Suprapubic skin (tissue), 4 donors: ENCODE measurements around the gene LETM1. TPM values are rescaled to one million over a fixed set of nuclear protein-coding genes. Genes with fewer than 3 reads are reported as not detected.

Experiments used
- DNase-seq, 2 donors: peaks; one replicate each; pipeline ENCODE4 v3.0.0-alpha.2; 2019; ENCODE audit warnings: low spot score in 2 of 2
- H3K27ac ChIP-seq: fragments of 200-600 bp; sonication (generic); one replicate; pipeline ENCODE4 v1.5.1; 2019
- H3K27me3 ChIP-seq: fragments of 200-600 bp; sonication (generic); one replicate; pipeline ENCODE4 v1.5.1; 2019
- H3K36me3 ChIP-seq: fragments of 200-600 bp; sonication (generic); one replicate; pipeline ENCODE4 v1.5.1; 2019
- H3K4me1 ChIP-seq: fragments of 200-600 bp; sonication (generic); one replicate; pipeline ENCODE4 v1.5.1; 2019
- H3K4me3 ChIP-seq: fragments of 200-600 bp; sonication (generic); one replicate; pipeline ENCODE4 v1.5.1; 2019; ENCODE audit warnings: mild to moderate bottlenecking
- H3K9me3 ChIP-seq: fragments of 200-600 bp; sonication (generic); one replicate; pipeline ENCODE4 v1.5.1; 2019
- EP300 ChIP-seq: sonication (generic); formaldehyde crosslinking; IDR thresholded peaks from one replicate; pipeline ENCODE4 v1.6.1; 2017; ENCODE audit warnings: antibody characterized with exemption
- POLR2A ChIP-seq, 2 donors: fragments of 450-650 bp; IDR thresholded peaks; one replicate each; pipeline ENCODE4 v1.6.1; 2017; ENCODE audit warnings: antibody characterized with exemption in 2 of 2, mild to moderate bottlenecking in 2 of 2, moderate library complexity in 2 of 2
- POLR2AphosphoS5 ChIP-seq, 3 donors: sonication (generic); formaldehyde crosslinking; IDR thresholded peaks; one replicate each; pipeline ENCODE4 v1.6.1; 2017; ENCODE audit warnings: antibody characterized with exemption in 3 of 3
- WGBS: methylation state at CpG from one replicate; pipeline ENCODE4 v1.1.5; 2018; 5-methylcytosine and 5-hydroxymethylcytosine counted together
- total RNA-seq, 4 donors: library from RNA; depleted of rRNA; stranded (reverse); fragments of >200 nt; gene quantifications; one replicate each; pipeline ENCODE4 v1.1.0, GENCODE V29; 2016
- TF ChIP-seq, protein P1 (sequence below), 2 donors: fragments of 200-600 bp in 1 of 2; fragments of 450-650 bp in 1 of 2; sonication (generic) in 1 of 2; IDR thresholded peaks; one replicate each; pipeline ENCODE4 v1.5.1; 2016 to 2019; ENCODE audit warnings: antibody characterized with exemption in 2 of 2, mild to moderate bottlenecking in 1 of 2, moderate library complexity in 1 of 2

The LETM1 gene
- total RNA-seq, 4 donors from 2014 or later = 64.0 to 73.5 (median 65.2) TPM

GRCh38 chr4:1883583-1883982 lies 27.6 kb upstream of the LETM1 start:
- Histone ChIP-seq H3K4me3 (no peak overlapping the region), H3K9me3 (no peaks in the 10 kb centered on the region), H3K27ac (no peak overlapping the region), H3K36me3 (no peaks in the 10 kb centered on the region), H3K27me3 (no peaks in the 10 kb centered on the region), H3K4me1 (no peaks in the 10 kb centered on the region)
- 89% methylated on average over 8 of the region's 8 CpGs for WGBS
- no peak for TF ChIP-seq POLR2AphosphoS5 (IDR thresholded peaks at IDR 0.05)
- TF ChIP-seq POLR2A (IDR thresholded peaks at IDR 0.05) = no peak
- TF ChIP-seq, protein P1, sequence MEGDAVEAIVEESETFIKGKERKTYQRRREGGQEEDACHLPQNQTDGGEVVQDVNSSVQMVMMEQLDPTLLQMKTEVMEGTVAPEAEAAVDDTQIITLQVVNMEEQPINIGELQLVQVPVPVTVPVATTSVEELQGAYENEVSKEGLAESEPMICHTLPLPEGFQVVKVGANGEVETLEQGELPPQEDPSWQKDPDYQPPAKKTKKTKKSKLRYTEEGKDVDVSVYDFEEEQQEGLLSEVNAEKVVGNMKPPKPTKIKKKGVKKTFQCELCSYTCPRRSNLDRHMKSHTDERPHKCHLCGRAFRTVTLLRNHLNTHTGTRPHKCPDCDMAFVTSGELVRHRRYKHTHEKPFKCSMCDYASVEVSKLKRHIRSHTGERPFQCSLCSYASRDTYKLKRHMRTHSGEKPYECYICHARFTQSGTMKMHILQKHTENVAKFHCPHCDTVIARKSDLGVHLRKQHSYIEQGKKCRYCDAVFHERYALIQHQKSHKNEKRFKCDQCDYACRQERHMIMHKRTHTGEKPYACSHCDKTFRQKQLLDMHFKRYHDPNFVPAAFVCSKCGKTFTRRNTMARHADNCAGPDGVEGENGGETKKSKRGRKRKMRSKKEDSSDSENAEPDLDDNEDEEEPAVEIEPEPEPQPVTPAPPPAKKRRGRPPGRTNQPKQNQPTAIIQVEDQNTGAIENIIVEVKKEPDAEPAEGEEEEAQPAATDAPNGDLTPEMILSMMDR (IDR thresholded peaks at IDR 0.05) = no peak
- no peak for TF ChIP-seq EP300
- no peak for DNase-seq

- Histone ChIP-seq H3K36me3 (no peaks in the 10 kb centered on the region), H3K27ac (no peak overlapping the region)
Measured at GRCh38 chr4:1882850-1883271, 26.9 kb upstream of the LETM1 start.

DNA sequence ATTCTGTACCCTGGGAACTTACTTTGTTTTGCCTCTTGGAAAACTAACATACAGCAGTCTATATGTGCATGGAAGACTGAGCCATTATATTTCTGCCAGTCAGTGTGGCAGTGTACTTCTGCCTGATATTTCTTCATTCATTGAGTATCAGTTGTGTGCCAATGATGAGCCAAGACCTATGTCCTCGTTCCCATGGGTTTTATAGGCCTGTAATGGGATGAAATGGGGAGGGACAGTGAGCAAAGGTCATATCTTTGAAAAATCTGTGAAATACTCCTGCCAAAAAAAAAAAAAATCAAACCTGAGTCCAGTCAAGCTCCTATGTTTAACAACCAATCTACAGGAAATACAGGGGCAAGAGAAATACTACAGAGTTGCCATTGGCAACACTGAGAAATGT lies 24.4 kb upstream of the LETM1 start:
- H3K9me3 ChIP-seq = no peaks in the 10 kb centered on the region
- 81% methylated on average over 1 of the region's 1 CpG for WGBS
- TF ChIP-seq EP300 (no peak), POLR2A (IDR thresholded peaks at IDR 0.05) (no peak), POLR2AphosphoS5 (IDR thresholded peaks at IDR 0.05) (no peak)
- TF ChIP-seq, protein P1 (IDR thresholded peaks at IDR 0.05) = no peak
- H3K4me3 ChIP-seq = no peak overlapping the region
- no peaks in the 10 kb centered on the region for H3K27me3 ChIP-seq
- no peaks in the 10 kb centered on the region for H3K4me1 ChIP-seq
- DNase-seq = no peak
- no peaks in the 10 kb centered on the region for H3K36me3 ChIP-seq
- no peak overlapping the region for H3K27ac ChIP-seq

More at GRCh38 chr4:1882850-1883271, 26.9 kb upstream of the LETM1 start:
- no peaks in the 10 kb centered on the region for H3K4me1 ChIP-seq
- TF ChIP-seq POLR2AphosphoS5 (IDR thresholded peaks at IDR 0.05) (no peak), EP300 (no peak), POLR2A (IDR thresholded peaks at IDR 0.05) (no peak)
- TF ChIP-seq, protein P1 (IDR thresholded peaks at IDR 0.05) = no peak
- no peaks in the 10 kb centered on the region for H3K27me3 ChIP-seq
- no peaks in the 10 kb centered on the region for H3K9me3 ChIP-seq
- WGBS = 90% methylated on average over 1 of the region's 1 CpG
- no peak for DNase-seq
- no peak overlapping the region for H3K4me3 ChIP-seq

DNA sequence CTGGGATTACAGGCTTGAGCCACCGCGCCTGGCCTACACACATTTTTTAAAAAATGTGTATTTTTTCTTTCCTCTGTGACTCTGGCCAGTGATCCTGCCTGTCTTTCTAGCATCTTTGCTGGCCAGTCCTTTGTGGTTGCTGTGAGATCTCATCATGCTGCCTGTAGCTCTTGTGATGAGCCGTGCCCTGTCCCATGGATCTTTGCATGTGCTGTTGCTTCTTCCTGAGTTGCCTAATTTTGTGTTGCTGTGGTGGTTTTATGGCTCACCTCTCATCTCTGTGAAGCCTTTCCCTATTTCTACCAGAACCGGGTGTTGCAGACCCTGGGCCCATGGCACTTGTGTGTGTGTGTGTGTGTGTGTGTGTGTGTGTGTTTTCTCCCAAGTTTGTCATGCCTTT lies 23.5 kb upstream of the LETM1 start:
- no peak for TF ChIP-seq POLR2A (IDR thresholded peaks at IDR 0.05)
- TF ChIP-seq, protein P1 (IDR thresholded peaks at IDR 0.05) = no peak
- TF ChIP-seq POLR2AphosphoS5 (IDR thresholded peaks at IDR 0.05) = no peak
- TF ChIP-seq EP300 = no peak
- no peaks in the 10 kb centered on the region for H3K36me3 ChIP-seq
- 98% methylated on average over 4 of the region's 4 CpGs for WGBS
- H3K27me3 ChIP-seq = no peaks in the 10 kb centered on the region
- no peak for DNase-seq
- H3K4me1 ChIP-seq = no peaks in the 10 kb centered on the region
- H3K9me3 ChIP-seq = no peaks in the 10 kb centered on the region
- no peak overlapping the region for H3K27ac ChIP-seq
- no peak overlapping the region for H3K4me3 ChIP-seq

DNA sequence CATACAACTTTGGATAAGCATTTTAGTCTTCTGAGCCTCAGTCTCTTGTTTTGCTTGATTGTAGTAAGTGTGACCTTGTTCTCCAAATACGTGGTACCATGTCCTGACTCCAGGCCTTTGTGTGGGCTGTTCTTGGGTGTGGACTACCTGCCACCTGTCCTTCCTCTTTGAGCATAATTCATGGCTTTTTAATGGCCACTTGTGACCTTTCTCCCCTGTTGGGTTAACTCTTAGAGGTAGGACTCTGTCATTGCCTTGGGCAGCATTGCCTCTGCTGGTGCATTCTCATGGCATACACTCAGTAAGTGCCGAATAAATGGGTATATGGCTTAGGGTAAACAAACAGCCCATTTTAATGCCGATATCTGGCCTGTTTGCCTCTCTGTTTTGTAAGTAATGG lies 18.2 kb upstream of the LETM1 start:
- no peak overlapping the region for H3K4me3 ChIP-seq
- no peak for DNase-seq
- TF ChIP-seq POLR2AphosphoS5 (IDR thresholded peaks at IDR 0.05) (no peak), EP300 (no peak), POLR2A (IDR thresholded peaks at IDR 0.05) (no peak)
- TF ChIP-seq, protein P1 (IDR thresholded peaks at IDR 0.05) = no peak
- H3K9me3 ChIP-seq = no peaks in the 10 kb centered on the region
- H3K4me1 ChIP-seq = peaks cover 21% of the 10 kb centered on the region
- H3K27me3 ChIP-seq = no peaks in the 10 kb centered on the region
- WGBS = 85% methylated on average over 3 of the region's 3 CpGs
- H3K27ac ChIP-seq = no peak overlapping the region
- no peaks in the 10 kb centered on the region for H3K36me3 ChIP-seq
